A673 (cell line): ENCODE data around the gene TTLL11.

Source experiments
- EZH2 ChIP-seq: fragments of 200-600 bp; sonication (generic); IDR thresholded peaks from 2 replicates; pipeline ENCODE4 v1.6.1; 2017; ENCODE audit warnings: borderline replicate concordance, low read depth, mild to moderate bottlenecking, mixed read lengths, antibody characterized with exemption, low read length; ENCODE audit not compliant: poor library complexity, severe bottlenecking
- TF ChIP-seq, protein P1 (sequence below): fragments of 300-800, 200-600 bp; sonication (generic); conservative IDR thresholded peaks from 2 replicates; pipeline ENCODE4 v1.5.1; 2017; ENCODE audit warnings: low read depth, mild to moderate bottlenecking, antibody characterized with exemption, low read length, moderate library complexity, mixed read lengths

DNA sequence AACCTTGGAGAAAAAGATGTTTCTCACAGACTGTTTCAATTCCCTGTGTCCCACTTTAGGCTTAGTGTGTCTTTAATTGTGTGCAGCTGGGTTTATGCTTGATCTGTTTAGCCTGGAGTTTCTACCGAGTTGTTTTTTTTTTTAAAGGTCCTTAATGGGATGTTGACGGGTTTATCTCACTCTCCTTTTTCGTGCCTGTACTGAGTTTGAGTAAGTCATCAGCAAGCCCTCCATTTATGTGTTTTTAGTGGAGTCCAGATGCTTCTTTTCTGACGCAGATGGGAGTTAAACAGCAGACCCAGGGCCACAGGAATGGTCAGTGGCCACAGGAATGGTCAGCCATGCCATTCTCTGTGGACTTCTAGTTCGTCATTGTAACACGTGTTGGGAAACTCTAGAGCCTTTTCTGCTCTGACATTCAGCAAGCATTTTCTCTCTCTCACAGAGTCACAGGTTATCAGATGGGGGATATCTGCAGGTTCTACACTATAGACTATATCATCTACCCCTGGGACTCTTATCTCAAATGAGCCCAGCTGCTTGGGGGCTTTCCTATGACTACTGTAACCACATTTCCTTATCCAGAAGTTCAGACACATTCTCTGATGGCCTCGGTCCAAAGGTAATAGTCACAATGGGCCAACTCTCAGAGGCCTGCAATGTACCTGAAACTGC lies 190.5 kb downstream of the TTLL11 start:
- TF ChIP-seq, protein P1, sequence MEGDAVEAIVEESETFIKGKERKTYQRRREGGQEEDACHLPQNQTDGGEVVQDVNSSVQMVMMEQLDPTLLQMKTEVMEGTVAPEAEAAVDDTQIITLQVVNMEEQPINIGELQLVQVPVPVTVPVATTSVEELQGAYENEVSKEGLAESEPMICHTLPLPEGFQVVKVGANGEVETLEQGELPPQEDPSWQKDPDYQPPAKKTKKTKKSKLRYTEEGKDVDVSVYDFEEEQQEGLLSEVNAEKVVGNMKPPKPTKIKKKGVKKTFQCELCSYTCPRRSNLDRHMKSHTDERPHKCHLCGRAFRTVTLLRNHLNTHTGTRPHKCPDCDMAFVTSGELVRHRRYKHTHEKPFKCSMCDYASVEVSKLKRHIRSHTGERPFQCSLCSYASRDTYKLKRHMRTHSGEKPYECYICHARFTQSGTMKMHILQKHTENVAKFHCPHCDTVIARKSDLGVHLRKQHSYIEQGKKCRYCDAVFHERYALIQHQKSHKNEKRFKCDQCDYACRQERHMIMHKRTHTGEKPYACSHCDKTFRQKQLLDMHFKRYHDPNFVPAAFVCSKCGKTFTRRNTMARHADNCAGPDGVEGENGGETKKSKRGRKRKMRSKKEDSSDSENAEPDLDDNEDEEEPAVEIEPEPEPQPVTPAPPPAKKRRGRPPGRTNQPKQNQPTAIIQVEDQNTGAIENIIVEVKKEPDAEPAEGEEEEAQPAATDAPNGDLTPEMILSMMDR: no peak
- TF ChIP-seq EZH2: no peak
